Measurements from ENCODE around the gene CEP57L1. TPM values are rescaled to one million over a fixed set of nuclear protein-coding genes. Genes with fewer than 3 reads are reported as not detected.

The CEP57L1 gene
- total and polyA plus RNA-seq, 9 of the 15 experiments (the other 6 are each of a cell fraction or from before 2014, with no cell fraction given) = 39.4 to 88.6 (median 61.8) TPM

DNA sequence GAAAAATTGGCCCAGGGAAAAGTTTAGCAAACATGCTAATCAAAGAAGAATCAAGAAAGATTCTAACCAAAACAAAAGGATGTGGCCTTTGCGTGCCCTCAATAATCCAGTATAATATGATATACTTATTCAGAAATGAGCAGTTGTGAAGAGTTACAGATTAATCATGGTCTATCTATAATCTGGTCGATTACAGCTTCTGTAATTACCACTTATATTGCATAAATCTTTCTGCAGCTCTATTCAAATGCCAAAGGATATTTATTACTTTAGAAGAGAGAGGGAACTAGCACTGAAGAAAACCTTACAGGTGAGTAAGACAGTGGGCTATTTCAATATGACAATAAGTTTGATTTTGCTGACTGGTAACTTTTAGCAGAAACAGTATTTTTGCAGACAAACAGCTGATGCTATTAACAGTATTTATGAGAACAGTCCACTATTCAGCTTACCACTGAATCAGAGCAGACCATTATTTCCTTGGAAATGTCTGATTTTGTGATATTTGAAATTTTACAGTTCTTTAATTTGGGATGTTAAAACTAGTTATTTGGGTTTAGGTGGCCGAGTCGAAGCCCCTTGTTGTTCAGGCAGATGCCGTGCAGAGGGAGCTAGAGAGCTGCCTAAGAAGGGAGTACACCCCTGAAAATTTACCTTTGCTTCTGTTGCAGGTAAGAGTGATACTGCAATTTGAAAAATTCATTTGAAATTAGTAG, 92.2 kb downstream of the CEP57L1 start (continued):
- TF ChIP-seq, protein P1, sequence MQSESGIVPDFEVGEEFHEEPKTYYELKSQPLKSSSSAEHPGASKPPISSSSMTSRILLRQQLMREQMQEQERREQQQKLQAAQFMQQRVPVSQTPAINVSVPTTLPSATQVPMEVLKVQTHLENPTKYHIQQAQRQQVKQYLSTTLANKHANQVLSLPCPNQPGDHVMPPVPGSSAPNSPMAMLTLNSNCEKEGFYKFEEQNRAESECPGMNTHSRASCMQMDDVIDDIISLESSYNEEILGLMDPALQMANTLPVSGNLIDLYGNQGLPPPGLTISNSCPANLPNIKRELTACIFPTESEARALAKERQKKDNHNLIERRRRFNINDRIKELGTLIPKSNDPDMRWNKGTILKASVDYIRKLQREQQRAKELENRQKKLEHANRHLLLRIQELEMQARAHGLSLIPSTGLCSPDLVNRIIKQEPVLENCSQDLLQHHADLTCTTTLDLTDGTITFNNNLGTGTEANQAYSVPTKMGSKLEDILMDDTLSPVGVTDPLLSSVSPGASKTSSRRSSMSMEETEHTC (IDR thresholded peaks at IDR 0.05) = no peak
- no peak for TF ChIP-seq HEY1 (CRISPR knock-in tag; IDR thresholded peaks at IDR 0.05; ENCODE audit: borderline replicate concordance)
- no peak for TF ChIP-seq NELFE (IDR thresholded peaks at IDR 0.05; ENCODE audit: insufficient read depth, insufficient read length)
- TF ChIP-seq DDX20 (tag; IDR thresholded peaks at IDR 0.05; ENCODE audit: low read depth) = no peak
- TF ChIP-seq RHOXF2B (CRISPR knock-in tag; conservative IDR thresholded peaks at IDR 0.05) = no peak
- TF ChIP-seq BCOR (IDR thresholded peaks at IDR 0.05) = no peak
- TF ChIP-seq POLR2AphosphoS2 (IDR thresholded peaks at IDR 0.05; ENCODE audit: low read length) = no peak
- TF ChIP-seq ZNF232 (CRISPR knock-in tag; IDR thresholded peaks at IDR 0.05) = no peak
- no peak for TF ChIP-seq STAT5A (IDR thresholded peaks at IDR 0.05; ENCODE audit: borderline replicate concordance, low read length)
- TF ChIP-seq, protein P2, sequence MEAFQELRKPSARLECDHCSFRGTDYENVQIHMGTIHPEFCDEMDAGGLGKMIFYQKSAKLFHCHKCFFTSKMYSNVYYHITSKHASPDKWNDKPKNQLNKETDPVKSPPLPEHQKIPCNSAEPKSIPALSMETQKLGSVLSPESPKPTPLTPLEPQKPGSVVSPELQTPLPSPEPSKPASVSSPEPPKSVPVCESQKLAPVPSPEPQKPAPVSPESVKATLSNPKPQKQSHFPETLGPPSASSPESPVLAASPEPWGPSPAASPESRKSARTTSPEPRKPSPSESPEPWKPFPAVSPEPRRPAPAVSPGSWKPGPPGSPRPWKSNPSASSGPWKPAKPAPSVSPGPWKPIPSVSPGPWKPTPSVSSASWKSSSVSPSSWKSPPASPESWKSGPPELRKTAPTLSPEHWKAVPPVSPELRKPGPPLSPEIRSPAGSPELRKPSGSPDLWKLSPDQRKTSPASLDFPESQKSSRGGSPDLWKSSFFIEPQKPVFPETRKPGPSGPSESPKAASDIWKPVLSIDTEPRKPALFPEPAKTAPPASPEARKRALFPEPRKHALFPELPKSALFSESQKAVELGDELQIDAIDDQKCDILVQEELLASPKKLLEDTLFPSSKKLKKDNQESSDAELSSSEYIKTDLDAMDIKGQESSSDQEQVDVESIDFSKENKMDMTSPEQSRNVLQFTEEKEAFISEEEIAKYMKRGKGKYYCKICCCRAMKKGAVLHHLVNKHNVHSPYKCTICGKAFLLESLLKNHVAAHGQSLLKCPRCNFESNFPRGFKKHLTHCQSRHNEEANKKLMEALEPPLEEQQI (IDR thresholded peaks at IDR 0.05) = peak; percentile 76; the same call in 1 of the 2 replicates
- TF ChIP-seq, protein P3, sequence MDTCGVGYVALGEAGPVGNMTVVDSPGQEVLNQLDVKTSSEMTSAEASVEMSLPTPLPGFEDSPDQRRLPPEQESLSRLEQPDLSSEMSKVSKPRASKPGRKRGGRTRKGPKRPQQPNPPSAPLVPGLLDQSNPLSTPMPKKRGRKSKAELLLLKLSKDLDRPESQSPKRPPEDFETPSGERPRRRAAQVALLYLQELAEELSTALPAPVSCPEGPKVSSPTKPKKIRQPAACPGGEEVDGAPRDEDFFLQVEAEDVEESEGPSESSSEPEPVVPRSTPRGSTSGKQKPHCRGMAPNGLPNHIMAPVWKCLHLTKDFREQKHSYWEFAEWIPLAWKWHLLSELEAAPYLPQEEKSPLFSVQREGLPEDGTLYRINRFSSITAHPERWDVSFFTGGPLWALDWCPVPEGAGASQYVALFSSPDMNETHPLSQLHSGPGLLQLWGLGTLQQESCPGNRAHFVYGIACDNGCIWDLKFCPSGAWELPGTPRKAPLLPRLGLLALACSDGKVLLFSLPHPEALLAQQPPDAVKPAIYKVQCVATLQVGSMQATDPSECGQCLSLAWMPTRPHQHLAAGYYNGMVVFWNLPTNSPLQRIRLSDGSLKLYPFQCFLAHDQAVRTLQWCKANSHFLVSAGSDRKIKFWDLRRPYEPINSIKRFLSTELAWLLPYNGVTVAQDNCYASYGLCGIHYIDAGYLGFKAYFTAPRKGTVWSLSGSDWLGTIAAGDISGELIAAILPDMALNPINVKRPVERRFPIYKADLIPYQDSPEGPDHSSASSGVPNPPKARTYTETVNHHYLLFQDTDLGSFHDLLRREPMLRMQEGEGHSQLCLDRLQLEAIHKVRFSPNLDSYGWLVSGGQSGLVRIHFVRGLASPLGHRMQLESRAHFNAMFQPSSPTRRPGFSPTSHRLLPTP (IDR thresholded peaks at IDR 0.05; ENCODE audit: borderline replicate concordance, extremely low read depth, insufficient read length) = no peak
- no peak for TF ChIP-seq EWSR1 (IDR thresholded peaks at IDR 0.05; ENCODE audit: borderline replicate concordance, low read depth, partially characterized antibody)
- TF ChIP-seq SNIP1 (IDR thresholded peaks at IDR 0.05; ENCODE audit: low read depth) = no peak
- TF ChIP-seq ZNF217 (CRISPR knock-in tag; IDR thresholded peaks at IDR 0.05) = no peak
- TF ChIP-seq ZNF79 (CRISPR knock-in tag; IDR thresholded peaks at IDR 0.05; ENCODE audit: low read depth) = no peak
- TF ChIP-seq SIN3A (IDR thresholded peaks at IDR 0.05; ENCODE audit: borderline replicate concordance in 2 of 2, control insufficient read depth in 1 of 2, low read depth in 2 of 2, low read length in 2 of 2) = no peak
- TF ChIP-seq CC2D1A (IDR thresholded peaks at IDR 0.05) = peak; percentile 73; the same call in 1 of the 2 replicates
- TF ChIP-seq HNRNPUL1 (IDR thresholded peaks at IDR 0.05; ENCODE audit: low read length) = no peak
- TF ChIP-seq, protein P4, sequence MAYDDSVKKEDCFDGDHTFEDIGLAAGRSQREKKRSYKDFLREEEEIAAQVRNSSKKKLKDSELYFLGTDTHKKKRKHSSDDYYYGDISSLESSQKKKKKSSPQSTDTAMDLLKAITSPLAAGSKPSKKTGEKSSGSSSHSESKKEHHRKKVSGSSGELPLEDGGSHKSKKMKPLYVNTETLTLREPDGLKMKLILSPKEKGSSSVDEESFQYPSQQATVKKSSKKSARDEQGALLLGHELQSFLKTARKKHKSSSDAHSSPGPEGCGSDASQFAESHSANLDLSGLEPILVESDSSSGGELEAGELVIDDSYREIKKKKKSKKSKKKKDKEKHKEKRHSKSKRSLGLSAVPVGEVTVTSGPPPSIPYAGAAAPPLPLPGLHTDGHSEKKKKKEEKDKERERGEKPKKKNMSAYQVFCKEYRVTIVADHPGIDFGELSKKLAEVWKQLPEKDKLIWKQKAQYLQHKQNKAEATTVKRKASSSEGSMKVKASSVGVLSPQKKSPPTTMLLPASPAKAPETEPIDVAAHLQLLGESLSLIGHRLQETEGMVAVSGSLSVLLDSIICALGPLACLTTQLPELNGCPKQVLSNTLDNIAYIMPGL (CRISPR knock-in tag; IDR thresholded peaks at IDR 0.05) = no peak
- TF ChIP-seq ZSCAN29 (IDR thresholded peaks at IDR 0.05) = no peak
